SU-DHL-6 (cell line): ENCODE data around the gene PDLIM5.

Experiments
- H2AFZ ChIP-seq: fragments of 200-600 bp; sonication (generic); 2 replicates; pipeline ENCODE4 v1.6.1; 2014; ENCODE audit warnings: low read depth, mild to moderate bottlenecking, moderate library complexity, mixed read lengths, antibody characterized with exemption, low read length; ENCODE audit not compliant: severe bottlenecking
- H3F3A ChIP-seq: fragments of 200-600 bp; shearing (Covaris generic); 2 replicates; pipeline ENCODE4 v1.6.0; 2016; ENCODE audit warnings: antibody characterized with exemption, mild to moderate bottlenecking; ENCODE audit not compliant: insufficient read depth
- H3K27ac ChIP-seq: fragments of 200-600 bp; sonication (generic); 2 replicates; pipeline ENCODE4 v1.5.1; 2016; ENCODE audit warnings: low read depth, mild to moderate bottlenecking, low read length, moderate library complexity, mixed read lengths
- H3K27me3 ChIP-seq: fragments of 200-600 bp; sonication (generic), shearing (Covaris generic); 2 replicates; pipeline ENCODE4 v1.6.0; 2014; ENCODE audit warnings: mild to moderate bottlenecking, low read length
- H3K36me3 ChIP-seq: fragments of 200-600 bp; sonication (generic); 2 replicates; pipeline ENCODE4 v1.6.1; 2014; ENCODE audit warnings: mild to moderate bottlenecking, low read length, mixed read lengths
- H3K4me2 ChIP-seq: fragments of 300-600, 200-600 bp; shearing (Covaris generic), sonication (generic); 2 replicates; pipeline ENCODE4 v1.6.0; 2014; ENCODE audit warnings: low read length, low read depth, mild to moderate bottlenecking; ENCODE audit not compliant: poor library complexity, severe bottlenecking
- H3K4me3 ChIP-seq: fragments of 200-600 bp; sonication (generic); 2 replicates; pipeline ENCODE4 v1.5.1; 2014; ENCODE audit warnings: antibody characterized with exemption, low read length, mild to moderate bottlenecking, mixed read lengths; ENCODE audit not compliant: insufficient read depth, poor library complexity, severe bottlenecking
- H3K79me2 ChIP-seq: fragments of 200-600 bp; sonication (generic); 2 replicates; pipeline ENCODE4 v1.6.1; 2014; ENCODE audit warnings: mild to moderate bottlenecking, low read length, moderate library complexity; ENCODE audit not compliant: insufficient read depth
- H3K9ac ChIP-seq: fragments of 200-600 bp; sonication (generic); 2 replicates; pipeline ENCODE4 v1.7.0; 2014; ENCODE audit warnings: mild to moderate bottlenecking, low read length
- H3K9me2 ChIP-seq: fragments of 200-600 bp; sonication (generic); replicated peaks from 2 replicates; pipeline ENCODE4 v1.6.1; 2014; ENCODE audit warnings: low read length; ENCODE audit not compliant: insufficient read depth
- H3K9me3 ChIP-seq: fragments of 200-600 bp; sonication (generic); 2 replicates; pipeline ENCODE4 v1.6.1; 2014; ENCODE audit warnings: low read length, mixed read lengths; ENCODE audit not compliant: insufficient read depth
- H4K20me1 ChIP-seq: fragments of 200-600 bp; sonication (generic); 2 replicates; pipeline ENCODE4 v1.6.1; 2014; ENCODE audit warnings: low read depth, mild to moderate bottlenecking, antibody characterized with exemption, low read length, moderate library complexity, mixed read lengths
- EZH2phosphoT487 ChIP-seq: fragments of 200-600 bp; sonication (generic), shearing (Covaris generic); conservative IDR thresholded peaks from 2 replicates; pipeline ENCODE4 v1.6.1; 2018; ENCODE audit warnings: mild to moderate bottlenecking, antibody characterized with exemption, low read length, moderate library complexity, mixed read lengths
- TF ChIP-seq, protein P1 (sequence below): fragments of 200-600 bp; sonication (generic); IDR thresholded peaks from one replicate; pipeline ENCODE4 v1.5.1; 2017; ENCODE audit warnings: antibody characterized with exemption, mild to moderate bottlenecking, low read length, moderate library complexity; ENCODE audit not compliant: insufficient read depth, poor library complexity, severe bottlenecking

Gene PDLIM5

GRCh38 chr4:94689155-94689860, 237.6 kb downstream of the PDLIM5 start:
- Histone ChIP-seq H4K20me1 (no peaks in the 10 kb centered on the region), H3K27ac (no peak overlapping the region), H2AFZ (no peak overlapping the region), H3K9me3 (no peaks in the 10 kb centered on the region), H3K79me2 (no peaks in the 10 kb centered on the region), H3K4me2 (no peak overlapping the region), H3K9me2 (no peaks in the 10 kb centered on the region), H3K9ac (no peak overlapping the region), H3K27me3 (no peaks in the 10 kb centered on the region), H3K4me3 (no peak overlapping the region), H3K36me3 (no peaks in the 10 kb centered on the region), H3F3A (no peaks in the 10 kb centered on the region)
- TF ChIP-seq, protein P1, sequence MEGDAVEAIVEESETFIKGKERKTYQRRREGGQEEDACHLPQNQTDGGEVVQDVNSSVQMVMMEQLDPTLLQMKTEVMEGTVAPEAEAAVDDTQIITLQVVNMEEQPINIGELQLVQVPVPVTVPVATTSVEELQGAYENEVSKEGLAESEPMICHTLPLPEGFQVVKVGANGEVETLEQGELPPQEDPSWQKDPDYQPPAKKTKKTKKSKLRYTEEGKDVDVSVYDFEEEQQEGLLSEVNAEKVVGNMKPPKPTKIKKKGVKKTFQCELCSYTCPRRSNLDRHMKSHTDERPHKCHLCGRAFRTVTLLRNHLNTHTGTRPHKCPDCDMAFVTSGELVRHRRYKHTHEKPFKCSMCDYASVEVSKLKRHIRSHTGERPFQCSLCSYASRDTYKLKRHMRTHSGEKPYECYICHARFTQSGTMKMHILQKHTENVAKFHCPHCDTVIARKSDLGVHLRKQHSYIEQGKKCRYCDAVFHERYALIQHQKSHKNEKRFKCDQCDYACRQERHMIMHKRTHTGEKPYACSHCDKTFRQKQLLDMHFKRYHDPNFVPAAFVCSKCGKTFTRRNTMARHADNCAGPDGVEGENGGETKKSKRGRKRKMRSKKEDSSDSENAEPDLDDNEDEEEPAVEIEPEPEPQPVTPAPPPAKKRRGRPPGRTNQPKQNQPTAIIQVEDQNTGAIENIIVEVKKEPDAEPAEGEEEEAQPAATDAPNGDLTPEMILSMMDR = no peak
- no peak for TF ChIP-seq EZH2phosphoT487

DNA sequence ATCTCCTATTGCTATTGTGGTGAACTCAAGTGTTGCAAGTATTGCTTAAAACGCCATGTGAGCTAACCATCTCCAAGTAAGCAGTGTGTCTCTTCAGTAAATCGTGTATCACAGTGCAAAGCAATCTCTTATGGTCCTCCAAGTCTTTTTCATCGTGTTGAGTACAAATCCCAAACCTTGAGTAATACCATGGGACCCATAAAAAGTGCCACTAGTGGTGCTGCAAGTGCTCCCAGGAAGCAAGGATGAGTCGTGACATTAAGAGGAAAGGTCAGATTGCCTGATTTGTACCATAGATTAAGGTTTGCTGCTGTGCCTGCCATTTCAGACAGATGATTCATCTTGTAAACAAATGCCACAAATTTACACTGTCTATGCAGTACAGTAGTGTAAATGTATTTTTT, 239.1 kb downstream of the PDLIM5 start:
- TF ChIP-seq, protein P1 = no peak
- no peak for TF ChIP-seq EZH2phosphoT487
- Histone ChIP-seq H3K4me2 (no peak overlapping the region), H3K27me3 (no peaks in the 10 kb centered on the region), H3K36me3 (no peaks in the 10 kb centered on the region), H3K9ac (no peak overlapping the region), H3K9me2 (no peaks in the 10 kb centered on the region), H3K27ac (no peak overlapping the region), H3K4me3 (no peak overlapping the region), H3F3A (no peaks in the 10 kb centered on the region), H3K9me3 (no peaks in the 10 kb centered on the region), H4K20me1 (no peaks in the 10 kb centered on the region), H3K79me2 (no peaks in the 10 kb centered on the region), H2AFZ (no peak overlapping the region)

- no peak overlapping the region for H3K4me2 ChIP-seq
- TF ChIP-seq, protein P1 = no peak
- no peak for TF ChIP-seq EZH2phosphoT487
Measured at GRCh38 chr4:94691552-94691951, 239.8 kb downstream of the PDLIM5 start.

More at GRCh38 chr4:94691552-94691951, 239.8 kb downstream of the PDLIM5 start:
- Histone ChIP-seq H3K27me3 (no peaks in the 10 kb centered on the region), H3K9me2 (no peaks in the 10 kb centered on the region), H3K4me3 (no peak overlapping the region), H4K20me1 (no peaks in the 10 kb centered on the region), H3K9ac (no peak overlapping the region), H3K27ac (no peak overlapping the region), H3K79me2 (no peaks in the 10 kb centered on the region), H2AFZ (no peak overlapping the region), H3K36me3 (no peaks in the 10 kb centered on the region), H3F3A (no peaks in the 10 kb centered on the region), H3K9me3 (no peaks in the 10 kb centered on the region)
